WTC11 (cell line): ENCODE measurements around the gene STARD9. TPM values are rescaled to one million over a fixed set of nuclear protein-coding genes. Genes with fewer than 3 reads are reported as not detected.
"Not testable (repeated sequence)": the region's sequence is repeated elsewhere in the genome, so short reads cannot be mapped to it uniquely, and the experiment has no call there.

ENCODE experiments used
- ATAC-seq: fragments of 200-7000 bp; cut with Tn5 transposase; 2 replicates; pipeline ENCODE4 v1.10.0; 2021; ENCODE audit warnings: mild to moderate bottlenecking, moderate library complexity
- CTCF ChIA-PET: fragments of 300-600 bp; sonication (Branson Sonifier 250); formaldehyde crosslinking; loops from one replicate; lab custom pipeline; 2021; ENCODE audit warnings: antibody characterized with exemption; lab: Charles Lee
- POLR2A ChIA-PET: fragments of 350-600 bp; sonication (Branson Sonifier 250); formaldehyde crosslinking; loops from one replicate; lab custom pipeline; 2021; ENCODE audit warnings: antibody characterized with exemption; lab: Charles Lee
- DNase-seq: peaks from one replicate; pipeline ENCODE4 v3.0.0; 2021; ENCODE audit warnings: low spot score
- H3K27ac Mint-ChIP-seq: 2 replicates; pipeline ENCODE4 v1.8.0; 2021; ENCODE audit warnings: mixed read lengths
- H3K27me3 Mint-ChIP-seq: 2 replicates; pipeline ENCODE4 v1.8.0; 2021; ENCODE audit warnings: low read depth, mild to moderate bottlenecking, moderate library complexity, mixed read lengths
- H3K36me3 Mint-ChIP-seq: 2 replicates; pipeline ENCODE4 v1.8.0; 2021; ENCODE audit warnings: mixed read lengths
- H3K4me1 Mint-ChIP-seq: 2 replicates; pipeline ENCODE4 v1.8.0; 2022; ENCODE audit warnings: mixed read lengths
- H3K4me3 Mint-ChIP-seq: 2 replicates; pipeline ENCODE4 v1.8.0; 2021; ENCODE audit warnings: mild to moderate bottlenecking, moderate library complexity, mixed read lengths
- H3K9me3 Mint-ChIP-seq: 2 replicates; pipeline ENCODE4 v1.8.0; 2021; ENCODE audit warnings: mixed read lengths
- CBFB ChIP-seq: sonication (generic); formaldehyde crosslinking; IDR thresholded peaks from 2 replicates; pipeline ENCODE4 v1.8.1; 2022; ENCODE audit warnings: mild to moderate bottlenecking, low read depth, missing genetic modification reagents
- CREM ChIP-seq: sonication (generic); formaldehyde crosslinking; IDR thresholded peaks from 2 replicates; pipeline ENCODE4 v1.8.1; 2022; ENCODE audit warnings: mild to moderate bottlenecking, missing genetic modification reagents, moderate library complexity
- EMX1 ChIP-seq: fragments of 250-450 bp; sonication (Bioruptor Pico); IDR thresholded peaks from 2 replicates; pipeline ENCODE4 v1.8.0; 2021; ENCODE audit warnings: mild to moderate bottlenecking
- ESRRA ChIP-seq: sonication (generic); formaldehyde crosslinking; IDR thresholded peaks from 2 replicates; pipeline ENCODE4 v1.8.1; 2022; ENCODE audit warnings: mild to moderate bottlenecking, missing genetic modification reagents, borderline replicate concordance
- IRF2 ChIP-seq: sonication (generic); formaldehyde crosslinking; IDR thresholded peaks from 2 replicates; pipeline ENCODE4 v1.8.0; 2022; ENCODE audit warnings: low read depth, missing genetic modification reagents, borderline replicate concordance
- JAZF1 ChIP-seq: fragments of 250-450 bp; sonication (Bioruptor Pico); IDR thresholded peaks from 2 replicates; pipeline ENCODE4 v1.9.0; 2021; ENCODE audit warnings: moderate library complexity, mild to moderate bottlenecking, inconsistent platforms
- KAT7 ChIP-seq: sonication (generic); formaldehyde crosslinking; IDR thresholded peaks from 2 replicates; pipeline ENCODE4 v1.8.1; 2023; ENCODE audit warnings: missing genetic modification reagents, mild to moderate bottlenecking, borderline replicate concordance
- NFYB ChIP-seq: sonication (generic); formaldehyde crosslinking; conservative IDR thresholded peaks from 2 replicates; pipeline ENCODE4 v1.8.0; 2022; ENCODE audit warnings: low read depth, missing genetic modification reagents
- SMAD3 ChIP-seq: sonication (generic); formaldehyde crosslinking; IDR thresholded peaks from 2 replicates; pipeline ENCODE4 v1.8.0; 2022; ENCODE audit warnings: missing genetic modification reagents, mild to moderate bottlenecking, borderline replicate concordance
- TP53 ChIP-seq: sonication (generic); formaldehyde crosslinking; IDR thresholded peaks from 2 replicates; pipeline ENCODE4 v1.8.1; 2023; ENCODE audit warnings: mild to moderate bottlenecking, missing genetic modification reagents
- ZNF219 ChIP-seq: sonication (generic); formaldehyde crosslinking; IDR thresholded peaks from 2 replicates; pipeline ENCODE4 v1.8.0; 2023; ENCODE audit warnings: missing genetic modification reagents, mild to moderate bottlenecking, borderline replicate concordance
- ZNF232 ChIP-seq: sonication (generic); formaldehyde crosslinking; IDR thresholded peaks from 2 replicates; pipeline ENCODE4 v1.8.0; 2022; ENCODE audit warnings: mild to moderate bottlenecking, missing genetic modification reagents
- total RNA-seq: library from RNA; stranded (reverse); gene quantifications from 3 replicates; pipeline ENCODE4 v1.2.3, GENCODE V29; 2021
- TF ChIP-seq, protein P1 (sequence below): sonication (generic); formaldehyde crosslinking; IDR thresholded peaks from 2 replicates; pipeline ENCODE4 v1.8.1; 2023; ENCODE audit warnings: mild to moderate bottlenecking, moderate library complexity, missing genetic modification reagents
- TF ChIP-seq, protein P2 (sequence below): fragments of 200-600 bp; IDR thresholded peaks from 2 replicates; pipeline ENCODE4 v1.8.0; 2022; ENCODE audit warnings: antibody characterized with exemption
- TF ChIP-seq, protein P3 (sequence below): sonication (generic); formaldehyde crosslinking; conservative IDR thresholded peaks from 2 replicates; pipeline ENCODE4 v1.8.1; 2022; ENCODE audit warnings: mild to moderate bottlenecking, missing genetic modification reagents
- TF ChIP-seq, protein P4 (sequence below): sonication (generic); formaldehyde crosslinking; IDR thresholded peaks from 2 replicates; pipeline ENCODE4 v1.8.1; 2022; ENCODE audit warnings: mild to moderate bottlenecking, moderate library complexity, missing genetic modification reagents
- TF ChIP-seq, protein P5 (sequence below): sonication (generic); formaldehyde crosslinking; IDR thresholded peaks from 2 replicates; pipeline ENCODE4 v1.8.1; 2023; ENCODE audit warnings: mild to moderate bottlenecking, missing genetic modification reagents
- TF ChIP-seq, protein P6 (sequence below): fragments of 250-450 bp; sonication (Bioruptor Pico); IDR thresholded peaks from 2 replicates; pipeline ENCODE4 v1.9.0; 2021; ENCODE audit warnings: mild to moderate bottlenecking
- TF ChIP-seq, protein P7 (sequence below): sonication (generic); formaldehyde crosslinking; IDR thresholded peaks from 2 replicates; pipeline ENCODE4 v1.8.0; 2023; ENCODE audit warnings: missing genetic modification reagents

Gene STARD9
- total RNA-seq, 1 experiment from 2014 or later: 5.7 TPM

DNA sequence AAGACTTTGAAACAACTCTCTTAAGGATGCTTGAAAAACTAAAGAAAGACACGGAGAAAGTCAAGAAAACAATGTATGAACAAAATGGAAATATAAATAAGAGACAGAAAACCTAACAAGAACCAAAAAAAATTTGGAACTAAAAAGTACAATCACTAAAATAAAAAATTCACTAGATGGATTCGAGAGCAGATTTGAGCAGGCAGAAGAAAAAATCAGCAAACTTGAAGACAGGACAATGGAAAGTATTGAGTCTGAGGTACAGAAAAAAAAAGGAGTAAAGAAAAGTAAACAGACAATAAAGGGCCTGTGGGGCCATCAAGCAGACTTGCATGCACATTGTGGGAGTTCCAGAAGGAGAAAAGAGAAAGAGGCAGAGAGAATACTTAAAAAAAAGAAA, 174.9 kb downstream of the STARD9 start:
- H3K9me3 Mint-ChIP-seq: no peaks in the 10 kb centered on the region
- ChIA-PET POLR2A (no interaction called here), CTCF (interaction anchor here (1.0 kb wide), 1 partner anchor 51 kb away, joined by 3 read pairs; no protein-coding TSS in a partner anchor)
- TF ChIP-seq, protein P1, sequence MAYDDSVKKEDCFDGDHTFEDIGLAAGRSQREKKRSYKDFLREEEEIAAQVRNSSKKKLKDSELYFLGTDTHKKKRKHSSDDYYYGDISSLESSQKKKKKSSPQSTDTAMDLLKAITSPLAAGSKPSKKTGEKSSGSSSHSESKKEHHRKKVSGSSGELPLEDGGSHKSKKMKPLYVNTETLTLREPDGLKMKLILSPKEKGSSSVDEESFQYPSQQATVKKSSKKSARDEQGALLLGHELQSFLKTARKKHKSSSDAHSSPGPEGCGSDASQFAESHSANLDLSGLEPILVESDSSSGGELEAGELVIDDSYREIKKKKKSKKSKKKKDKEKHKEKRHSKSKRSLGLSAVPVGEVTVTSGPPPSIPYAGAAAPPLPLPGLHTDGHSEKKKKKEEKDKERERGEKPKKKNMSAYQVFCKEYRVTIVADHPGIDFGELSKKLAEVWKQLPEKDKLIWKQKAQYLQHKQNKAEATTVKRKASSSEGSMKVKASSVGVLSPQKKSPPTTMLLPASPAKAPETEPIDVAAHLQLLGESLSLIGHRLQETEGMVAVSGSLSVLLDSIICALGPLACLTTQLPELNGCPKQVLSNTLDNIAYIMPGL (CRISPR knock-in tag): no peak
- H3K4me3 Mint-ChIP-seq: no peak overlapping the region
- H3K27me3 Mint-ChIP-seq: no peaks in the 10 kb centered on the region
- peaks cover 4% of the 10 kb centered on the region; the same call in 1 of the 2 replicates for H3K4me1 Mint-ChIP-seq
- DNase-seq (no peak), ATAC-seq (no peak)
- H3K27ac Mint-ChIP-seq: no peak overlapping the region
- peaks cover 11% of the 10 kb centered on the region for H3K36me3 Mint-ChIP-seq

DNA sequence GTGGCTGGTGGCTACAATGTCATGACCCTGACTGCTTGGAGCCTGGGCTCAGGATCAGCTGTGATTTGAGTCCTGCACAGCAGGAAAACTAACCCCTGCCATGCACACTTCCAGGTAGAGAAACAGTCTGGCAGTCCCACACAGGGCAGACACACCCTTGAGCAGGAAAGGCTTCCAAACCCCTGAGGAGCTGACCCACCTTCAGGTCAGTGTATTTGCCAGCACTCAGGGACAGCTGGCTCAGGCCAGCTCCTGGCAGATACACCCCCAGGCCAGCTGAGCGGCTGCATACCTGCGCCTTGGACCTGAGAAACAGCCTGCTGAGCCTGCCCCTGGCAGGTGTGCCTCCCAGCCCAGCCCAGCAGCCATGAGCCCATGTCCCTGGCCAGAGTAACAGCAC, 183.7 kb downstream of the STARD9 start:
- CTCF ChIA-PET: interaction anchor here (1.4 kb wide), 1 partner anchor 42 kb away, joined by 4 read pairs; no protein-coding TSS in a partner anchor
- peak; percentile 47 for ATAC-seq
- no peaks in the 10 kb centered on the region; the same call in 1 of the 2 replicates for H3K27me3 Mint-ChIP-seq

DNA sequence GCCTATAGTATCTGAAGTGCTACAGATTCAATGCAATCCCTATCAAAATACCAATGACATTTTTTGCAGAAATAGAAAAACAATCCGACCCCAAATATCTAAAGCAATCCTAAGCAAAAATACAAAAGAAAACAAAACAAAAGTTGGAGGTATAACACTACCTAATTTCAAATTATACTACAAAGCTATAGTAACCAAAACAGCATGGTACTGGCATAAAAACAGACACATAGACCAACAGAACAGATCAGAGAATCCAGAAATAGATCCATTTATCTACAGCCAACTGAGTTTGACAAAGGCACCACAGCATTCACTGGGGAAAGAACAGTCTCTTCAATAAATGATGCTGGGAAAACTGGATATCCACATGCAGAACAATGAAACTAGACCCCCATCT, 185.4 kb downstream of the STARD9 start:
- no peak for TF ChIP-seq CBFB (CRISPR knock-in tag)
- TF ChIP-seq NFYB (CRISPR knock-in tag): no peak
- TF ChIP-seq ESRRA (CRISPR knock-in tag): no peak
- TF ChIP-seq, protein P2, sequence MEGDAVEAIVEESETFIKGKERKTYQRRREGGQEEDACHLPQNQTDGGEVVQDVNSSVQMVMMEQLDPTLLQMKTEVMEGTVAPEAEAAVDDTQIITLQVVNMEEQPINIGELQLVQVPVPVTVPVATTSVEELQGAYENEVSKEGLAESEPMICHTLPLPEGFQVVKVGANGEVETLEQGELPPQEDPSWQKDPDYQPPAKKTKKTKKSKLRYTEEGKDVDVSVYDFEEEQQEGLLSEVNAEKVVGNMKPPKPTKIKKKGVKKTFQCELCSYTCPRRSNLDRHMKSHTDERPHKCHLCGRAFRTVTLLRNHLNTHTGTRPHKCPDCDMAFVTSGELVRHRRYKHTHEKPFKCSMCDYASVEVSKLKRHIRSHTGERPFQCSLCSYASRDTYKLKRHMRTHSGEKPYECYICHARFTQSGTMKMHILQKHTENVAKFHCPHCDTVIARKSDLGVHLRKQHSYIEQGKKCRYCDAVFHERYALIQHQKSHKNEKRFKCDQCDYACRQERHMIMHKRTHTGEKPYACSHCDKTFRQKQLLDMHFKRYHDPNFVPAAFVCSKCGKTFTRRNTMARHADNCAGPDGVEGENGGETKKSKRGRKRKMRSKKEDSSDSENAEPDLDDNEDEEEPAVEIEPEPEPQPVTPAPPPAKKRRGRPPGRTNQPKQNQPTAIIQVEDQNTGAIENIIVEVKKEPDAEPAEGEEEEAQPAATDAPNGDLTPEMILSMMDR: no peak
- TF ChIP-seq IRF2 (CRISPR knock-in tag): no peak
- TF ChIP-seq, protein P3, sequence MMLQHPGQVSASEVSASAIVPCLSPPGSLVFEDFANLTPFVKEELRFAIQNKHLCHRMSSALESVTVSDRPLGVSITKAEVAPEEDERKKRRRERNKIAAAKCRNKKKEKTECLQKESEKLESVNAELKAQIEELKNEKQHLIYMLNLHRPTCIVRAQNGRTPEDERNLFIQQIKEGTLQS (CRISPR knock-in tag): no peak
- no peak for TF ChIP-seq ZNF232 (CRISPR knock-in tag)
- no peak for TF ChIP-seq KAT7 (CRISPR knock-in tag)
- TF ChIP-seq SMAD3: no peak
- TF ChIP-seq CREM (CRISPR knock-in tag): no peak
- TF ChIP-seq, all 79 proteins: peak for 0
- ChIA-PET CTCF (no interaction called here), POLR2A (no interaction called here)
- Mint-ChIP-seq H3K27ac (no peak overlapping the region), H3K4me1 (peaks cover 15% of the 10 kb centered on the region), H3K4me3 (no peak overlapping the region), H3K9me3 (peaks cover 31% of the 10 kb centered on the region), H3K36me3 (peaks cover 32% of the 10 kb centered on the region), H3K27me3 (no peaks in the 10 kb centered on the region; the same call in 1 of the 2 replicates)
- DNase-seq (no peak), ATAC-seq (no peak)

More for the DNA sequence above, 183.7 kb downstream of the STARD9 start:
- H3K36me3 Mint-ChIP-seq: peaks cover 23% of the 10 kb centered on the region
- H3K4me3 Mint-ChIP-seq: no peak overlapping the region
- peaks cover 6% of the 10 kb centered on the region for H3K4me1 Mint-ChIP-seq
- TF ChIP-seq EMX1 (CRISPR knock-in tag) (no peak), TP53 (CRISPR knock-in tag) (no peak), ZNF219 (CRISPR knock-in tag) (no peak), JAZF1 (no peak)
- TF ChIP-seq, protein P4, sequence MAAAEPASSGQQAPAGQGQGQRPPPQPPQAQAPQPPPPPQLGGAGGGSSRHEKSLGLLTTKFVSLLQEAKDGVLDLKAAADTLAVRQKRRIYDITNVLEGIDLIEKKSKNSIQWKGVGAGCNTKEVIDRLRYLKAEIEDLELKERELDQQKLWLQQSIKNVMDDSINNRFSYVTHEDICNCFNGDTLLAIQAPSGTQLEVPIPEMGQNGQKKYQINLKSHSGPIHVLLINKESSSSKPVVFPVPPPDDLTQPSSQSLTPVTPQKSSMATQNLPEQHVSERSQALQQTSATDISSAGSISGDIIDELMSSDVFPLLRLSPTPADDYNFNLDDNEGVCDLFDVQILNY (CRISPR knock-in tag): no peak
- TF ChIP-seq, protein P5, sequence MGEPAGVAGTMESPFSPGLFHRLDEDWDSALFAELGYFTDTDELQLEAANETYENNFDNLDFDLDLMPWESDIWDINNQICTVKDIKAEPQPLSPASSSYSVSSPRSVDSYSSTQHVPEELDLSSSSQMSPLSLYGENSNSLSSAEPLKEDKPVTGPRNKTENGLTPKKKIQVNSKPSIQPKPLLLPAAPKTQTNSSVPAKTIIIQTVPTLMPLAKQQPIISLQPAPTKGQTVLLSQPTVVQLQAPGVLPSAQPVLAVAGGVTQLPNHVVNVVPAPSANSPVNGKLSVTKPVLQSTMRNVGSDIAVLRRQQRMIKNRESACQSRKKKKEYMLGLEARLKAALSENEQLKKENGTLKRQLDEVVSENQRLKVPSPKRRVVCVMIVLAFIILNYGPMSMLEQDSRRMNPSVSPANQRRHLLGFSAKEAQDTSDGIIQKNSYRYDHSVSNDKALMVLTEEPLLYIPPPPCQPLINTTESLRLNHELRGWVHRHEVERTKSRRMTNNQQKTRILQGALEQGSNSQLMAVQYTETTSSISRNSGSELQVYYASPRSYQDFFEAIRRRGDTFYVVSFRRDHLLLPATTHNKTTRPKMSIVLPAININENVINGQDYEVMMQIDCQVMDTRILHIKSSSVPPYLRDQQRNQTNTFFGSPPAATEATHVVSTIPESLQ (CRISPR knock-in tag): no peak
- TF ChIP-seq, protein P6, sequence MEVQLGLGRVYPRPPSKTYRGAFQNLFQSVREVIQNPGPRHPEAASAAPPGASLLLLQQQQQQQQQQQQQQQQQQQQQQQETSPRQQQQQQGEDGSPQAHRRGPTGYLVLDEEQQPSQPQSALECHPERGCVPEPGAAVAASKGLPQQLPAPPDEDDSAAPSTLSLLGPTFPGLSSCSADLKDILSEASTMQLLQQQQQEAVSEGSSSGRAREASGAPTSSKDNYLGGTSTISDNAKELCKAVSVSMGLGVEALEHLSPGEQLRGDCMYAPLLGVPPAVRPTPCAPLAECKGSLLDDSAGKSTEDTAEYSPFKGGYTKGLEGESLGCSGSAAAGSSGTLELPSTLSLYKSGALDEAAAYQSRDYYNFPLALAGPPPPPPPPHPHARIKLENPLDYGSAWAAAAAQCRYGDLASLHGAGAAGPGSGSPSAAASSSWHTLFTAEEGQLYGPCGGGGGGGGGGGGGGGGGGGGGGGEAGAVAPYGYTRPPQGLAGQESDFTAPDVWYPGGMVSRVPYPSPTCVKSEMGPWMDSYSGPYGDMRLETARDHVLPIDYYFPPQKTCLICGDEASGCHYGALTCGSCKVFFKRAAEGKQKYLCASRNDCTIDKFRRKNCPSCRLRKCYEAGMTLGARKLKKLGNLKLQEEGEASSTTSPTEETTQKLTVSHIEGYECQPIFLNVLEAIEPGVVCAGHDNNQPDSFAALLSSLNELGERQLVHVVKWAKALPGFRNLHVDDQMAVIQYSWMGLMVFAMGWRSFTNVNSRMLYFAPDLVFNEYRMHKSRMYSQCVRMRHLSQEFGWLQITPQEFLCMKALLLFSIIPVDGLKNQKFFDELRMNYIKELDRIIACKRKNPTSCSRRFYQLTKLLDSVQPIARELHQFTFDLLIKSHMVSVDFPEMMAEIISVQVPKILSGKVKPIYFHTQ (CRISPR knock-in tag): no peak
- TF ChIP-seq, protein P7, sequence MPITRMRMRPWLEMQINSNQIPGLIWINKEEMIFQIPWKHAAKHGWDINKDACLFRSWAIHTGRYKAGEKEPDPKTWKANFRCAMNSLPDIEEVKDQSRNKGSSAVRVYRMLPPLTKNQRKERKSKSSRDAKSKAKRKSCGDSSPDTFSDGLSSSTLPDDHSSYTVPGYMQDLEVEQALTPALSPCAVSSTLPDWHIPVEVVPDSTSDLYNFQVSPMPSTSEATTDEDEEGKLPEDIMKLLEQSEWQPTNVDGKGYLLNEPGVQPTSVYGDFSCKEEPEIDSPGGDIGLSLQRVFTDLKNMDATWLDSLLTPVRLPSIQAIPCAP (CRISPR knock-in tag): no peak
- POLR2A ChIA-PET: no interaction called here
- H3K27ac Mint-ChIP-seq: no peak overlapping the region
- peaks cover 25% of the 10 kb centered on the region for H3K9me3 Mint-ChIP-seq
- no peak for DNase-seq

DNA sequence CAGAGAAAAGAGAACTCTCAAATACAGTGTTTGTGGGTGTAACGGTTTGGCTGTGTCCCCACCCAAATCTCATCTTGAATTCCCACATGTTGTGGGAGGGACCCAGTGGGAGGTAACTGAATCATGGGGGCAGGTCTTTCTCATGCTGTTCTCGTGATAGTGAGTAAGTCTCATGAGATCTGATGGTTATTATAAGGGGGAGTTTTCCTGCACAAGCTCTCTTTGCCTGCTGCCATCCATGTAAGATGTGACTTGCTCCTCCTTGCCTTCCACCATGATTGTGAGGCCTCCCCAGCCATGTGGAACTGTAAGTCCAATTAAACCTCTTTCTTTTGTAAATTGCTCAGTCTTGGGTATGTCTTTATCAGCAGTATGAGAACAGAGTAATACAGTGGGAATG, 186.4 kb downstream of the STARD9 start:
- H3K27ac Mint-ChIP-seq: not testable (repeated sequence)

More for the DNA sequence above, 186.4 kb downstream of the STARD9 start:
- Mint-ChIP-seq H3K36me3 (peaks cover 38% of the 10 kb centered on the region), H3K4me1 (peaks cover 15% of the 10 kb centered on the region), H3K9me3 (peaks cover 39% of the 10 kb centered on the region)
- POLR2A ChIA-PET, H3K4me3 Mint-ChIP-seq, CTCF ChIA-PET, ATAC-seq, DNase-seq, H3K27me3 Mint-ChIP-seq: not testable (repeated sequence)
